SK-N-SH (cell line): Measurements from ENCODE around the gene CASP6. TPM values are rescaled to one million over a fixed set of nuclear protein-coding genes. Genes with fewer than 3 reads are reported as not detected.

Source experiments
- CTCF ChIA-PET: fragments of 300-600, 350-600 bp; formaldehyde crosslinking; extraction: SDS; loops from one replicate; lab custom pipeline; 2021; lab: Yijun Ruan, JAX
- POLR2A ChIA-PET: fragments of 350-600 bp; sonication (Branson Sonifier 250); formaldehyde crosslinking; extraction: SDS; loops from one replicate; lab custom pipeline; 2020; ENCODE audit warnings: antibody characterized with exemption, inconsistent platforms; lab: Yijun Ruan, JAX
- DNase-seq: peaks from one replicate; pipeline ENCODE4 v3.0.0; 2012
- H2AFZ ChIP-seq: fragments of 200-600 bp; sonication (generic); 2 replicates; pipeline ENCODE4 v1.8.1; 2016; ENCODE audit warnings: antibody characterized with exemption, mild to moderate bottlenecking, low read depth
- H3F3A ChIP-seq: fragments of 200-600 bp; sonication (generic); replicated peaks from 2 replicates; pipeline ENCODE3; 2016; ENCODE audit warnings: antibody characterized with exemption, mild to moderate bottlenecking; ENCODE audit not compliant: insufficient read depth
- H3K27ac ChIP-seq, 2 experiments: fragments of 200-500 bp in 1 of 2; fragments of 200-600 bp in 1 of 2; sonication (Bioruptor generic) in 1 of 2; sonication (generic), shearing (Covaris generic) in 1 of 2; 2 replicates each; pipeline versions ENCODE4 v1.5.1 to v1.6.1; 2014 to 2016; ENCODE audit warnings: low read depth in 2 of 2, inconsistent platforms in 1 of 2, low read length in 1 of 2, mild to moderate bottlenecking in 1 of 2, mixed read lengths in 1 of 2
- H3K27me3 ChIP-seq: fragments of 200-600 bp; sonication (generic), shearing (Covaris generic); 2 replicates; pipeline ENCODE4 v1.6.1; 2016; ENCODE audit warnings: mixed run types; ENCODE audit not compliant: insufficient read depth
- H3K36me3 ChIP-seq, 2 experiments: fragments of 200-500 bp in 1 of 2; fragments of 200-600 bp in 1 of 2; sonication (Bioruptor generic) in 1 of 2; sonication (generic) in 1 of 2; replicated peaks in 1 of 2; 2 replicates each; pipeline versions ENCODE3 to v1.5.1; 2014 to 2016; ENCODE audit warnings: low read length in 1 of 2, mild to moderate bottlenecking in 1 of 2; ENCODE audit not compliant: insufficient read depth in 2 of 2, control insufficient read depth in 1 of 2
- H3K4me1 ChIP-seq, 2 experiments: fragments of 200-500 bp in 1 of 2; fragments of 200-600 bp in 1 of 2; sonication (Bioruptor generic) in 1 of 2; sonication (generic), shearing (Covaris generic) in 1 of 2; 2 replicates each; pipeline versions ENCODE4 v1.5.1 to v1.6.1; 2014 to 2016; ENCODE audit warnings: low read depth in 1 of 2, low read length in 1 of 2, mixed run types in 1 of 2; ENCODE audit not compliant: insufficient read depth in 2 of 2, control insufficient read depth in 1 of 2
- H3K4me2 ChIP-seq: fragments of 200-600 bp; sonication (generic), shearing (Covaris generic); 2 replicates; pipeline ENCODE4 v1.6.1; 2017; ENCODE audit warnings: mixed run types
- H3K4me3 ChIP-seq, 2 experiments: fragments of 200-500 bp in 1 of 2; fragments of 200-600 bp in 1 of 2; sonication (Bioruptor generic) in 1 of 2; sonication (generic), shearing (Covaris generic) in 1 of 2; 2 replicates each; pipeline versions ENCODE4 v1.5.1 to v1.8.1; 2014 to 2016; ENCODE audit warnings: low read depth in 2 of 2, inconsistent platforms in 1 of 2, low read length in 1 of 2, mild to moderate bottlenecking in 1 of 2, mixed read lengths in 1 of 2, moderate library complexity in 1 of 2
- H3K79me2 ChIP-seq: fragments of 200-600 bp; sonication (generic); 2 replicates; pipeline ENCODE4 v1.8.1; 2017; ENCODE audit warnings: mild to moderate bottlenecking; ENCODE audit not compliant: insufficient read depth
- H3K9ac ChIP-seq: fragments of 200-600 bp; sonication (generic); 2 replicates; pipeline ENCODE4 v1.6.1; 2017; ENCODE audit warnings: mixed run types
- H3K9me2 ChIP-seq: fragments of 200-600 bp; sonication (generic); 2 replicates; pipeline ENCODE4 v1.6.1; 2017; ENCODE audit warnings: mixed run types
- H3K9me3 ChIP-seq: fragments of 200-600 bp; sonication (generic); 2 replicates; pipeline ENCODE4 v1.6.1; 2017; ENCODE audit warnings: mixed run types, mild to moderate bottlenecking, moderate library complexity
- H4K20me1 ChIP-seq: fragments of 200-600 bp; sonication (generic); 2 replicates; pipeline ENCODE4 v1.6.1; 2017; ENCODE audit warnings: mild to moderate bottlenecking, mixed run types; ENCODE audit not compliant: insufficient read depth
- CHD2 ChIP-seq: fragments of 150-350 bp; IDR thresholded peaks from 2 replicates; pipeline ENCODE4 v1.6.1; 2018; ENCODE audit warnings: low read length; ENCODE audit not compliant: partially characterized antibody
- CTCF ChIP-seq: fragments of 200-600 bp; sonication (generic); IDR thresholded peaks from 2 replicates; pipeline ENCODE4 v1.6.1; 2017; ENCODE audit warnings: antibody characterized with exemption, mild to moderate bottlenecking, moderate library complexity
- ELF1 ChIP-seq: IDR thresholded peaks from 2 replicates; pipeline ENCODE4 v1.4.0; 2012
- EP300 ChIP-seq, 2 experiments: IDR thresholded peaks; 2 replicates each; pipeline versions ENCODE4 v1.4.0 to v1.6.1; 2012; ENCODE audit warnings: borderline replicate concordance in 1 of 2, low read depth in 1 of 2, low read length in 1 of 2
- FOSL2 ChIP-seq: IDR thresholded peaks from 2 replicates; pipeline ENCODE4 v1.4.0; 2012; ENCODE audit warnings: low read depth, mild to moderate bottlenecking, moderate library complexity, borderline replicate concordance
- FOXM1 ChIP-seq: IDR thresholded peaks from 2 replicates; pipeline ENCODE4 v1.4.0; 2012; ENCODE audit warnings: low read depth, mild to moderate bottlenecking
- MEF2A ChIP-seq: IDR thresholded peaks from 2 replicates; pipeline ENCODE4 v1.4.0; 2012; ENCODE audit warnings: low read depth, borderline replicate concordance
- MXI1 ChIP-seq: IDR thresholded peaks from 2 replicates; pipeline ENCODE4 v1.6.1; 2012; ENCODE audit warnings: mild to moderate bottlenecking, low read depth, low read length, improper control_type of control experiment
- NRF1 ChIP-seq: IDR thresholded peaks from 2 replicates; pipeline ENCODE4 v1.6.1; 2012; ENCODE audit warnings: low read depth, mild to moderate bottlenecking, low read length
- TAF1 ChIP-seq: IDR thresholded peaks from 2 replicates; pipeline ENCODE4 v1.6.1; 2012; ENCODE audit warnings: low read depth, mild to moderate bottlenecking, low read length, moderate library complexity, borderline replicate concordance
- TCF12 ChIP-seq: IDR thresholded peaks from 2 replicates; pipeline ENCODE4 v1.4.0; 2012
- TEAD4 ChIP-seq: IDR thresholded peaks from 2 replicates; pipeline ENCODE4 v1.4.0; 2012; ENCODE audit warnings: mild to moderate bottlenecking, borderline replicate concordance; ENCODE audit not compliant: insufficient read depth
- WGBS: methylation state at CpG from one replicate; pipeline ENCODE4 v1.1.6; 2017; ENCODE audit warnings: low lambda C conversion rate; 5-methylcytosine and 5-hydroxymethylcytosine counted together
- polyA plus RNA-seq, 3 experiments: library from polyadenylated mRNA; depleted of rRNA; stranded (reverse); fragments of >200 nt; gene quantifications; 2 replicates each; pipeline ENCODE4 v1.2.3, GENCODE V29; 2012
- TF ChIP-seq, protein P1 (sequence below): fragments of 150-350 bp; IDR thresholded peaks from 2 replicates; pipeline ENCODE4 v1.6.1; 2017; ENCODE audit warnings: antibody characterized with exemption, low read length, low read depth, borderline replicate concordance
- TF ChIP-seq, protein P2 (sequence below): IDR thresholded peaks from 2 replicates; pipeline ENCODE4 v1.4.0; 2012; ENCODE audit warnings: low read depth, borderline replicate concordance
- TF ChIP-seq, protein P3 (sequence below): IDR thresholded peaks from 2 replicates; pipeline ENCODE4 v1.4.0; 2012; ENCODE audit warnings: low read depth, borderline replicate concordance
- TF ChIP-seq, protein P4 (sequence below): IDR thresholded peaks from 2 replicates; pipeline ENCODE4 v1.4.0; 2012; ENCODE audit warnings: low read depth

CASP6 gene
- polyA plus RNA-seq, 1 of the 3 experiments (the other 2 are of a cell fraction): 30.2 TPM

GRCh38 chr4:109698656-109699055, 4.6 kb downstream of the CASP6 start:
- Histone ChIP-seq H3K4me2 (no peak overlapping the region), H3K4me1 (peaks cover 5 to 8% of the 10 kb centered on the region in 2 experiments; a peak in 3 of 4 replicates), H4K20me1 (no peaks in the 10 kb centered on the region), H3K36me3 (peaks cover 13 to 32% of the 10 kb centered on the region in 2 experiments), H3K79me2 (peaks cover 36% of the 10 kb centered on the region; the same call in 1 of the 2 replicates), H3K9me2 (no peaks in the 10 kb centered on the region), H3K9ac (no peak overlapping the region), H3K27ac (no peak overlapping the region), H2AFZ (no peak overlapping the region), H3K9me3 (no peaks in the 10 kb centered on the region), H3K27me3 (no peaks in the 10 kb centered on the region), H3F3A (peaks cover 11% of the 10 kb centered on the region), H3K4me3 (no peak overlapping the region)
- ChIA-PET POLR2A (no interaction called here), CTCF (interaction anchor here (1.0 kb wide), 1 partner anchor 265 kb away, joined by 3 read pairs; the partner anchor contains the start of gene SEC24B)
- no peak for TF ChIP-seq NRF1
- no peak for TF ChIP-seq EP300 (IDR thresholded peaks at IDR 0.05; ENCODE audit: borderline replicate concordance in 1 of 2, low read depth in 1 of 2, low read length in 1 of 2)
- no peak for TF ChIP-seq MXI1
- TF ChIP-seq TCF12: no peak
- no peak for TF ChIP-seq FOSL2
- TF ChIP-seq, protein P1, sequence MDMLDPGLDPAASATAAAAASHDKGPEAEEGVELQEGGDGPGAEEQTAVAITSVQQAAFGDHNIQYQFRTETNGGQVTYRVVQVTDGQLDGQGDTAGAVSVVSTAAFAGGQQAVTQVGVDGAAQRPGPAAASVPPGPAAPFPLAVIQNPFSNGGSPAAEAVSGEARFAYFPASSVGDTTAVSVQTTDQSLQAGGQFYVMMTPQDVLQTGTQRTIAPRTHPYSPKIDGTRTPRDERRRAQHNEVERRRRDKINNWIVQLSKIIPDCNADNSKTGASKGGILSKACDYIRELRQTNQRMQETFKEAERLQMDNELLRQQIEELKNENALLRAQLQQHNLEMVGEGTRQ: no peak
- TF ChIP-seq FOXM1: no peak
- no peak for DNase-seq
- WGBS: no CpG with 5 or more reads among the region's 1 CpG

GRCh38 chr4:109691411-109691920, 11.8 kb downstream of the CASP6 start:
- TF ChIP-seq TAF1: no peak
- no peak for TF ChIP-seq NRF1
- no peak for TF ChIP-seq CHD2
- TF ChIP-seq TCF12: no peak
- TF ChIP-seq CTCF: no peak
- TF ChIP-seq, protein P2, sequence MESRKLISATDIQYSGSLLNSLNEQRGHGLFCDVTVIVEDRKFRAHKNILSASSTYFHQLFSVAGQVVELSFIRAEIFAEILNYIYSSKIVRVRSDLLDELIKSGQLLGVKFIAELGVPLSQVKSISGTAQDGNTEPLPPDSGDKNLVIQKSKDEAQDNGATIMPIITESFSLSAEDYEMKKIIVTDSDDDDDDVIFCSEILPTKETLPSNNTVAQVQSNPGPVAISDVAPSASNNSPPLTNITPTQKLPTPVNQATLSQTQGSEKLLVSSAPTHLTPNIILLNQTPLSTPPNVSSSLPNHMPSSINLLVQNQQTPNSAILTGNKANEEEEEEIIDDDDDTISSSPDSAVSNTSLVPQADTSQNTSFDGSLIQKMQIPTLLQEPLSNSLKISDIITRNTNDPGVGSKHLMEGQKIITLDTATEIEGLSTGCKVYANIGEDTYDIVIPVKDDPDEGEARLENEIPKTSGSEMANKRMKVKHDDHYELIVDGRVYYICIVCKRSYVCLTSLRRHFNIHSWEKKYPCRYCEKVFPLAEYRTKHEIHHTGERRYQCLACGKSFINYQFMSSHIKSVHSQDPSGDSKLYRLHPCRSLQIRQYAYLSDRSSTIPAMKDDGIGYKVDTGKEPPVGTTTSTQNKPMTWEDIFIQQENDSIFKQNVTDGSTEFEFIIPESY: no peak
- no peak for TF ChIP-seq TEAD4
- TF ChIP-seq ELF1: no peak
- TF ChIP-seq, protein P3, sequence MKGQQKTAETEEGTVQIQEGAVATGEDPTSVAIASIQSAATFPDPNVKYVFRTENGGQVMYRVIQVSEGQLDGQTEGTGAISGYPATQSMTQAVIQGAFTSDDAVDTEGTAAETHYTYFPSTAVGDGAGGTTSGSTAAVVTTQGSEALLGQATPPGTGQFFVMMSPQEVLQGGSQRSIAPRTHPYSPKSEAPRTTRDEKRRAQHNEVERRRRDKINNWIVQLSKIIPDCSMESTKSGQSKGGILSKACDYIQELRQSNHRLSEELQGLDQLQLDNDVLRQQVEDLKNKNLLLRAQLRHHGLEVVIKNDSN: no peak
- no peak for TF ChIP-seq MEF2A
- TF ChIP-seq, protein P4, sequence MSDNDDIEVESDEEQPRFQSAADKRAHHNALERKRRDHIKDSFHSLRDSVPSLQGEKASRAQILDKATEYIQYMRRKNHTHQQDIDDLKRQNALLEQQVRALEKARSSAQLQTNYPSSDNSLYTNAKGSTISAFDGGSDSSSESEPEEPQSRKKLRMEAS: no peak
- Histone ChIP-seq H4K20me1 (no peaks in the 10 kb centered on the region), H3K27me3 (no peaks in the 10 kb centered on the region), H2AFZ (no peak overlapping the region), H3K36me3 (peaks cover 44 to 73% of the 10 kb centered on the region in 2 experiments), H3K27ac (no peak overlapping the region), H3K4me1 (no peaks in the 10 kb centered on the region), H3K4me2 (no peak overlapping the region), H3K9me2 (no peaks in the 10 kb centered on the region), H3K4me3 (no peak overlapping the region), H3F3A (peaks cover 5% of the 10 kb centered on the region), H3K9ac (no peak overlapping the region), H3K9me3 (no peaks in the 10 kb centered on the region), H3K79me2 (0 out of 2 replicates have a peak, but pooled peaks cover 2% of the 10 kb centered on the region)
- no peak for DNase-seq
- 100% methylated on average over 1 of the region's 1 CpG for WGBS
- POLR2A ChIA-PET: no interaction called here
- CTCF ChIA-PET: interaction anchor here (0.7 kb wide), 1 partner anchor 9 kb away, joined by 4 read pairs; no protein-coding TSS in a partner anchor
